Measurements from ENCODE around the gene DLK2. TPM values are rescaled to one million over a fixed set of nuclear protein-coding genes. Genes with fewer than 3 reads are reported as not detected.

The DLK2 gene
- total and polyA plus RNA-seq, 12 donors, result 0.28 to 5.1 (median 1.8) TPM; not detected in 1

GRCh38 chr6:43451939-43452338 is 3.4 kb downstream of the DLK2 start:
- WGBS, 2 donors, result 94 to 95% methylated on average over 8 of the region's 8 CpGs
- intact Hi-C loops (cut with DNase I), result loop anchor here in 3 of 10 donors (2.0 to 5.0 kb wide), 3 partner anchors 45 to 55 kb away; no protein-coding TSS in a partner anchor
- peaks cover 0 to 66% (median 25%) of the 10 kb centered on the region in 9 donors for H3K36me3 ChIP-seq

GRCh38 chr6:43451348-43451747 is 4.0 kb downstream of the DLK2 start:
- peak in 4 of 8 donors; percentile 24 to 57 (median 34) for ATAC-seq
- 77 to 81% methylated on average over 4 of the region's 4 CpGs for WGBS, 2 donors
- Histone ChIP-seq H3K27ac (peak overlapping the region in 1 of 10 donors; percentile 35), H3K36me3 (peaks cover 0 to 72% (median 25%) of the 10 kb centered on the region in 9 donors), H3K4me1 (peaks cover 0 to 28% (median 12%) of the 10 kb centered on the region in 9 donors), H3K9me3 (no peaks in the 10 kb centered on the region), H3K27me3 (peaks cover 0 to 18% (median 7%) of the 10 kb centered on the region in 7 donors), H3K4me3 (no peak overlapping the region)
- no peak for TF ChIP-seq CTCF (IDR thresholded peaks at IDR 0.05)
- no peak for DNase-seq
- intact Hi-C loops (cut with DNase I), result loop anchor here in 2 of 10 donors (5.0 kb wide), 2 partner anchors 46 to 56 kb away; no protein-coding TSS in a partner anchor

More at GRCh38 chr6:43451939-43452338, 3.4 kb downstream of the DLK2 start:
- ATAC-seq, result no peak
- H3K4me3 ChIP-seq, result no peak overlapping the region
- no peak for DNase-seq
- TF ChIP-seq CTCF (IDR thresholded peaks at IDR 0.05), result no peak
- no peaks in the 10 kb centered on the region for H3K9me3 ChIP-seq
- H3K27me3 ChIP-seq, result peaks cover 0 to 24% (median 9%) of the 10 kb centered on the region in 7 donors
- H3K27ac ChIP-seq, result peak overlapping the region in 1 of 10 donors; percentile 35
- peaks cover 0 to 28% (median 12%) of the 10 kb centered on the region in 9 donors for H3K4me1 ChIP-seq

DNA sequence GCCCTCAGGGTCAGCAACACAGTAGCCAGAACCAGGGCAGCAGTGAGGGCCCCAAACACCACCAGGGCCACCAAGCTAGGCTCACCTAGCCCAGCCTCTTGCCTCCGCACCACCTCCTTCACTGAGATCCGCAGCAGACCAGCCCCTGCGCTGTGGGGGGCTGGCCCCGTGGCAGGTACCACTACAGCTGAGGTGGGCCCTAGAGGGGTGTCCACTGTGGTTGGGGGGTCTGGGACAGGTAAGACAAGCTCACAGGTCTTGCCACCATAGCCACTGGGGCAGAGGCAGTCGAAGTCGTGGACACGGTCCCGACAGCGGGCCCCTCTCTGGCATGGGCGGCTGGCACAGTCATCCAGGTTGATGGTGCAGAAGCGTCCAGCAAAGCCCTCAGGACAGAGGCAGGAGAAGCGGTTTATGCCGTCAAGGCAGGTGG is 4.6 kb downstream of the DLK2 start:
- no peak for TF ChIP-seq CTCF (IDR thresholded peaks at IDR 0.05)
- Histone ChIP-seq H3K27me3 (peaks cover 0 to 12% (median under 1%) of the 10 kb centered on the region in 7 donors), H3K9me3 (no peaks in the 10 kb centered on the region), H3K4me3 (no peak overlapping the region), H3K27ac (no peak overlapping the region), H3K36me3 (peaks cover 0 to 78% (median 30%) of the 10 kb centered on the region in 9 donors), H3K4me1 (peaks cover 0 to 24% (median 9%) of the 10 kb centered on the region in 9 donors)
- ATAC-seq (no peak), DNase-seq (no peak)
- intact Hi-C loops (cut with DNase I), result loop anchor here in 2 of 10 donors (5.0 kb wide), 2 partner anchors 47 to 57 kb away; no protein-coding TSS in a partner anchor
- 92 to 95% methylated on average over 13 of the region's 13 CpGs for WGBS, 2 donors

- no peak overlapping the region for H3K4me3 ChIP-seq
- no peak for DNase-seq
- no peak for ATAC-seq
- H3K27me3 ChIP-seq, result no peaks in the 10 kb centered on the region
- no peak overlapping the region for H3K27ac ChIP-seq
- WGBS, 2 donors, result 91 to 93% methylated on average over 4 of the region's 4 CpGs
- peaks cover 0 to 13% (median 0%) of the 10 kb centered on the region in 9 donors for H3K4me1 ChIP-seq
- no peak for TF ChIP-seq CTCF (IDR thresholded peaks at IDR 0.05)
- peaks cover 0 to 96% (median 47%) of the 10 kb centered on the region in 9 donors for H3K36me3 ChIP-seq
- no peaks in the 10 kb centered on the region for H3K9me3 ChIP-seq
- intact Hi-C loops (cut with DNase I), result no loop called here
These were observed 6.4 kb downstream of the DLK2 start for GRCh38 chr6:43448916-43449315.
